SK-N-SH (cell line): ENCODE data around the gene R3HCC1L. TPM values are rescaled to one million over a fixed set of nuclear protein-coding genes. Genes with fewer than 3 reads are reported as not detected.

Experiments used
- CTCF ChIA-PET: fragments of 300-600, 350-600 bp; formaldehyde crosslinking; extraction: SDS; loops from one replicate; lab custom pipeline; 2021; lab: Yijun Ruan, JAX
- POLR2A ChIA-PET: fragments of 350-600 bp; sonication (Branson Sonifier 250); formaldehyde crosslinking; extraction: SDS; loops from one replicate; lab custom pipeline; 2020; ENCODE audit warnings: antibody characterized with exemption, inconsistent platforms; lab: Yijun Ruan, JAX
- DNase-seq: peaks from one replicate; pipeline ENCODE4 v3.0.0; 2012
- H2AFZ ChIP-seq: fragments of 200-600 bp; sonication (generic); 2 replicates; pipeline ENCODE4 v1.8.1; 2016; ENCODE audit warnings: antibody characterized with exemption, mild to moderate bottlenecking, low read depth
- H3F3A ChIP-seq: fragments of 200-600 bp; sonication (generic); replicated peaks from 2 replicates; pipeline ENCODE3; 2016; ENCODE audit warnings: antibody characterized with exemption, mild to moderate bottlenecking; ENCODE audit not compliant: insufficient read depth
- H3K27ac ChIP-seq, 2 experiments: fragments of 200-500 bp in 1 of 2; fragments of 200-600 bp in 1 of 2; sonication (Bioruptor generic) in 1 of 2; sonication (generic), shearing (Covaris generic) in 1 of 2; 2 replicates each; pipeline versions ENCODE4 v1.5.1 to v1.6.1; 2014 to 2016; ENCODE audit warnings: low read depth in 2 of 2, inconsistent platforms in 1 of 2, low read length in 1 of 2, mild to moderate bottlenecking in 1 of 2, mixed read lengths in 1 of 2
- H3K27me3 ChIP-seq: fragments of 200-600 bp; sonication (generic), shearing (Covaris generic); 2 replicates; pipeline ENCODE4 v1.6.1; 2016; ENCODE audit warnings: mixed run types; ENCODE audit not compliant: insufficient read depth
- H3K36me3 ChIP-seq, 2 experiments: fragments of 200-500 bp in 1 of 2; fragments of 200-600 bp in 1 of 2; sonication (Bioruptor generic) in 1 of 2; sonication (generic) in 1 of 2; replicated peaks in 1 of 2; 2 replicates each; pipeline versions ENCODE3 to v1.5.1; 2014 to 2016; ENCODE audit warnings: low read length in 1 of 2, mild to moderate bottlenecking in 1 of 2; ENCODE audit not compliant: insufficient read depth in 2 of 2, control insufficient read depth in 1 of 2
- H3K4me1 ChIP-seq, 2 experiments: fragments of 200-500 bp in 1 of 2; fragments of 200-600 bp in 1 of 2; sonication (Bioruptor generic) in 1 of 2; sonication (generic), shearing (Covaris generic) in 1 of 2; 2 replicates each; pipeline versions ENCODE4 v1.5.1 to v1.6.1; 2014 to 2016; ENCODE audit warnings: low read depth in 1 of 2, low read length in 1 of 2, mixed run types in 1 of 2; ENCODE audit not compliant: insufficient read depth in 2 of 2, control insufficient read depth in 1 of 2
- H3K4me2 ChIP-seq: fragments of 200-600 bp; sonication (generic), shearing (Covaris generic); 2 replicates; pipeline ENCODE4 v1.6.1; 2017; ENCODE audit warnings: mixed run types
- H3K4me3 ChIP-seq, 2 experiments: fragments of 200-500 bp in 1 of 2; fragments of 200-600 bp in 1 of 2; sonication (Bioruptor generic) in 1 of 2; sonication (generic), shearing (Covaris generic) in 1 of 2; 2 replicates each; pipeline versions ENCODE4 v1.5.1 to v1.8.1; 2014 to 2016; ENCODE audit warnings: low read depth in 2 of 2, inconsistent platforms in 1 of 2, low read length in 1 of 2, mild to moderate bottlenecking in 1 of 2, mixed read lengths in 1 of 2, moderate library complexity in 1 of 2
- H3K79me2 ChIP-seq: fragments of 200-600 bp; sonication (generic); 2 replicates; pipeline ENCODE4 v1.8.1; 2017; ENCODE audit warnings: mild to moderate bottlenecking; ENCODE audit not compliant: insufficient read depth
- H3K9ac ChIP-seq: fragments of 200-600 bp; sonication (generic); 2 replicates; pipeline ENCODE4 v1.6.1; 2017; ENCODE audit warnings: mixed run types
- H3K9me2 ChIP-seq: fragments of 200-600 bp; sonication (generic); 2 replicates; pipeline ENCODE4 v1.6.1; 2017; ENCODE audit warnings: mixed run types
- H3K9me3 ChIP-seq: fragments of 200-600 bp; sonication (generic); 2 replicates; pipeline ENCODE4 v1.6.1; 2017; ENCODE audit warnings: mixed run types, mild to moderate bottlenecking, moderate library complexity
- H4K20me1 ChIP-seq: fragments of 200-600 bp; sonication (generic); 2 replicates; pipeline ENCODE4 v1.6.1; 2017; ENCODE audit warnings: mild to moderate bottlenecking, mixed run types; ENCODE audit not compliant: insufficient read depth
- CHD2 ChIP-seq: fragments of 150-350 bp; IDR thresholded peaks from 2 replicates; pipeline ENCODE4 v1.6.1; 2018; ENCODE audit warnings: low read length; ENCODE audit not compliant: partially characterized antibody
- FOXM1 ChIP-seq: IDR thresholded peaks from 2 replicates; pipeline ENCODE4 v1.4.0; 2012; ENCODE audit warnings: low read depth, mild to moderate bottlenecking
- GABPA ChIP-seq: IDR thresholded peaks from 2 replicates; pipeline ENCODE4 v1.4.0; 2012; ENCODE audit warnings: low read depth, mild to moderate bottlenecking
- MEF2A ChIP-seq: IDR thresholded peaks from 2 replicates; pipeline ENCODE4 v1.4.0; 2012; ENCODE audit warnings: low read depth, borderline replicate concordance
- MXI1 ChIP-seq: IDR thresholded peaks from 2 replicates; pipeline ENCODE4 v1.6.1; 2012; ENCODE audit warnings: mild to moderate bottlenecking, low read depth, low read length, improper control_type of control experiment
- NFIC ChIP-seq: IDR thresholded peaks from 2 replicates; pipeline ENCODE4 v1.4.0; 2012; ENCODE audit warnings: borderline replicate concordance
- NRF1 ChIP-seq: IDR thresholded peaks from 2 replicates; pipeline ENCODE4 v1.6.1; 2012; ENCODE audit warnings: low read depth, mild to moderate bottlenecking, low read length
- POLR2AphosphoS5 ChIP-seq: IDR thresholded peaks from 2 replicates; pipeline ENCODE4 v1.6.1; 2012; ENCODE audit warnings: low read depth, low read length
- RAD21 ChIP-seq: IDR thresholded peaks from 2 replicates; pipeline ENCODE4 v1.6.1; 2012; ENCODE audit warnings: mild to moderate bottlenecking, low read length
- RXRA ChIP-seq: IDR thresholded peaks from 2 replicates; pipeline ENCODE4 v1.4.0; 2012; ENCODE audit warnings: low read depth, mild to moderate bottlenecking, borderline replicate concordance
- TCF12 ChIP-seq: IDR thresholded peaks from 2 replicates; pipeline ENCODE4 v1.4.0; 2012
- TEAD4 ChIP-seq: IDR thresholded peaks from 2 replicates; pipeline ENCODE4 v1.4.0; 2012; ENCODE audit warnings: mild to moderate bottlenecking, borderline replicate concordance; ENCODE audit not compliant: insufficient read depth
- USF2 ChIP-seq: fragments of 150-350 bp; IDR thresholded peaks from 2 replicates; pipeline ENCODE4 v1.6.1; 2017; ENCODE audit warnings: antibody characterized with exemption, low read length, low read depth, borderline replicate concordance
- YY1 ChIP-seq: IDR thresholded peaks from 2 replicates; pipeline ENCODE4 v1.4.0; 2012; ENCODE audit warnings: low read depth, mild to moderate bottlenecking
- WGBS: methylation state at CpG from one replicate; pipeline ENCODE4 v1.1.6; 2017; ENCODE audit warnings: low lambda C conversion rate; 5-methylcytosine and 5-hydroxymethylcytosine counted together
- polyA plus RNA-seq, 3 experiments: library from polyadenylated mRNA; depleted of rRNA; stranded (reverse); fragments of >200 nt; gene quantifications; 2 replicates each; pipeline ENCODE4 v1.2.3, GENCODE V29; 2012
- TF ChIP-seq, protein P1 (sequence below): IDR thresholded peaks from 2 replicates; pipeline ENCODE4 v1.6.1; 2012; ENCODE audit warnings: mild to moderate bottlenecking, low read depth, low read length, moderate library complexity
- TF ChIP-seq, protein P2 (sequence below): IDR thresholded peaks from 2 replicates; pipeline ENCODE4; 2012
- TF ChIP-seq, protein P3 (sequence below): IDR thresholded peaks from 2 replicates; pipeline ENCODE4 v1.4.0; 2012; ENCODE audit warnings: low read depth, borderline replicate concordance
- TF ChIP-seq, protein P4 (sequence below): fragments of 200-600 bp; sonication (generic); IDR thresholded peaks from 2 replicates; pipeline ENCODE4 v1.6.1; 2017; ENCODE audit warnings: antibody characterized with exemption, mild to moderate bottlenecking, moderate library complexity

The R3HCC1L gene
- polyA plus RNA-seq, 1 of the 3 experiments (the other 2 are of a cell fraction): 6.0 TPM

DNA sequence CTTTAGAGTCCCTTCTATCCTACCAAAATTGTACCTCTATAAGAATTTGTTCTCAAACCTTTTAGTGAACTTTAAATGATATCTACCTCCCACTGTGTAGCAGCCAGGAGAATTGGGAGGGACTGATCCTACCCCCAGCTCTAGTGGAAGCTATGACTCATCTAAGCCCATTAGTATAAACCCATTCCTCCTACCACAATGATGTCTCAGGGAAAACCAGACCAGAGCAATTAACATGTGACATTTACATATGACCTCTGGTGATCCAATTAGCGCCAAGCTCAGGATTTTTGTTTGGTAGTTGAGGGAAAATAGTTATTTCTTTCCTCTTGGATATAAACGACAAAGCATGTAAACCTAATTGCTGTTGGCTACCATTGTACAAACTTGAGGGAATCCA is 33.1 kb upstream of the R3HCC1L start (continued):
- TF ChIP-seq, protein P1, sequence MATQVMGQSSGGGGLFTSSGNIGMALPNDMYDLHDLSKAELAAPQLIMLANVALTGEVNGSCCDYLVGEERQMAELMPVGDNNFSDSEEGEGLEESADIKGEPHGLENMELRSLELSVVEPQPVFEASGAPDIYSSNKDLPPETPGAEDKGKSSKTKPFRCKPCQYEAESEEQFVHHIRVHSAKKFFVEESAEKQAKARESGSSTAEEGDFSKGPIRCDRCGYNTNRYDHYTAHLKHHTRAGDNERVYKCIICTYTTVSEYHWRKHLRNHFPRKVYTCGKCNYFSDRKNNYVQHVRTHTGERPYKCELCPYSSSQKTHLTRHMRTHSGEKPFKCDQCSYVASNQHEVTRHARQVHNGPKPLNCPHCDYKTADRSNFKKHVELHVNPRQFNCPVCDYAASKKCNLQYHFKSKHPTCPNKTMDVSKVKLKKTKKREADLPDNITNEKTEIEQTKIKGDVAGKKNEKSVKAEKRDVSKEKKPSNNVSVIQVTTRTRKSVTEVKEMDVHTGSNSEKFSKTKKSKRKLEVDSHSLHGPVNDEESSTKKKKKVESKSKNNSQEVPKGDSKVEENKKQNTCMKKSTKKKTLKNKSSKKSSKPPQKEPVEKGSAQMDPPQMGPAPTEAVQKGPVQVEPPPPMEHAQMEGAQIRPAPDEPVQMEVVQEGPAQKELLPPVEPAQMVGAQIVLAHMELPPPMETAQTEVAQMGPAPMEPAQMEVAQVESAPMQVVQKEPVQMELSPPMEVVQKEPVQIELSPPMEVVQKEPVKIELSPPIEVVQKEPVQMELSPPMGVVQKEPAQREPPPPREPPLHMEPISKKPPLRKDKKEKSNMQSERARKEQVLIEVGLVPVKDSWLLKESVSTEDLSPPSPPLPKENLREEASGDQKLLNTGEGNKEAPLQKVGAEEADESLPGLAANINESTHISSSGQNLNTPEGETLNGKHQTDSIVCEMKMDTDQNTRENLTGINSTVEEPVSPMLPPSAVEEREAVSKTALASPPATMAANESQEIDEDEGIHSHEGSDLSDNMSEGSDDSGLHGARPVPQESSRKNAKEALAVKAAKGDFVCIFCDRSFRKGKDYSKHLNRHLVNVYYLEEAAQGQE: no peak
- TF ChIP-seq NRF1: no peak
- TF ChIP-seq TEAD4: no peak
- no peak for TF ChIP-seq RXRA
- TF ChIP-seq, protein P2, sequence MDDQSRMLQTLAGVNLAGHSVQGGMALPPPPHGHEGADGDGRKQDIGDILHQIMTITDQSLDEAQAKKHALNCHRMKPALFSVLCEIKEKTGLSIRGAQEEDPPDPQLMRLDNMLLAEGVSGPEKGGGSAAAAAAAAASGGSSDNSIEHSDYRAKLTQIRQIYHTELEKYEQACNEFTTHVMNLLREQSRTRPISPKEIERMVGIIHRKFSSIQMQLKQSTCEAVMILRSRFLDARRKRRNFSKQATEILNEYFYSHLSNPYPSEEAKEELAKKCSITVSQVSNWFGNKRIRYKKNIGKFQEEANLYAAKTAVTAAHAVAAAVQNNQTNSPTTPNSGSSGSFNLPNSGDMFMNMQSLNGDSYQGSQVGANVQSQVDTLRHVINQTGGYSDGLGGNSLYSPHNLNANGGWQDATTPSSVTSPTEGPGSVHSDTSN: no peak
- TF ChIP-seq MEF2A: no peak
- no peak for TF ChIP-seq NFIC
- TF ChIP-seq USF2: no peak

- DNase-seq: no peak
- no peaks in the 10 kb centered on the region for H4K20me1 ChIP-seq
- no peaks in the 10 kb centered on the region; the same call in 1 of the 2 replicates for H3K27me3 ChIP-seq
- no peak overlapping the region for H3K4me2 ChIP-seq
- H3K9me2 ChIP-seq: no peaks in the 10 kb centered on the region
- WGBS: 44% methylated on average over 3 of the region's 3 CpGs
- no peaks in the 10 kb centered on the region for H3K9me3 ChIP-seq
- H3K4me1 ChIP-seq: no peaks in the 10 kb centered on the region
- H3K4me3 ChIP-seq: no peak overlapping the region
- H3K27ac ChIP-seq: no peak overlapping the region
- no peak overlapping the region for H3K9ac ChIP-seq
- H3K79me2 ChIP-seq: no peaks in the 10 kb centered on the region
- POLR2A ChIA-PET: no interaction called here
- CTCF ChIA-PET: no interaction called here
- H3F3A ChIP-seq: no peaks in the 10 kb centered on the region
- no peaks in the 10 kb centered on the region for H3K36me3 ChIP-seq
- H2AFZ ChIP-seq: no peak overlapping the region
- TF ChIP-seq GABPA: no peak
- TF ChIP-seq POLR2AphosphoS5: no peak
- no peak for TF ChIP-seq TCF12
- no peak for TF ChIP-seq YY1
- no peak for TF ChIP-seq USF2
- TF ChIP-seq, protein P3, sequence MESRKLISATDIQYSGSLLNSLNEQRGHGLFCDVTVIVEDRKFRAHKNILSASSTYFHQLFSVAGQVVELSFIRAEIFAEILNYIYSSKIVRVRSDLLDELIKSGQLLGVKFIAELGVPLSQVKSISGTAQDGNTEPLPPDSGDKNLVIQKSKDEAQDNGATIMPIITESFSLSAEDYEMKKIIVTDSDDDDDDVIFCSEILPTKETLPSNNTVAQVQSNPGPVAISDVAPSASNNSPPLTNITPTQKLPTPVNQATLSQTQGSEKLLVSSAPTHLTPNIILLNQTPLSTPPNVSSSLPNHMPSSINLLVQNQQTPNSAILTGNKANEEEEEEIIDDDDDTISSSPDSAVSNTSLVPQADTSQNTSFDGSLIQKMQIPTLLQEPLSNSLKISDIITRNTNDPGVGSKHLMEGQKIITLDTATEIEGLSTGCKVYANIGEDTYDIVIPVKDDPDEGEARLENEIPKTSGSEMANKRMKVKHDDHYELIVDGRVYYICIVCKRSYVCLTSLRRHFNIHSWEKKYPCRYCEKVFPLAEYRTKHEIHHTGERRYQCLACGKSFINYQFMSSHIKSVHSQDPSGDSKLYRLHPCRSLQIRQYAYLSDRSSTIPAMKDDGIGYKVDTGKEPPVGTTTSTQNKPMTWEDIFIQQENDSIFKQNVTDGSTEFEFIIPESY: no peak
- no peak for TF ChIP-seq MXI1
- no peak for TF ChIP-seq NFIC
- no peak for TF ChIP-seq RAD21
- TF ChIP-seq FOXM1: no peak
- TF ChIP-seq, protein P4, sequence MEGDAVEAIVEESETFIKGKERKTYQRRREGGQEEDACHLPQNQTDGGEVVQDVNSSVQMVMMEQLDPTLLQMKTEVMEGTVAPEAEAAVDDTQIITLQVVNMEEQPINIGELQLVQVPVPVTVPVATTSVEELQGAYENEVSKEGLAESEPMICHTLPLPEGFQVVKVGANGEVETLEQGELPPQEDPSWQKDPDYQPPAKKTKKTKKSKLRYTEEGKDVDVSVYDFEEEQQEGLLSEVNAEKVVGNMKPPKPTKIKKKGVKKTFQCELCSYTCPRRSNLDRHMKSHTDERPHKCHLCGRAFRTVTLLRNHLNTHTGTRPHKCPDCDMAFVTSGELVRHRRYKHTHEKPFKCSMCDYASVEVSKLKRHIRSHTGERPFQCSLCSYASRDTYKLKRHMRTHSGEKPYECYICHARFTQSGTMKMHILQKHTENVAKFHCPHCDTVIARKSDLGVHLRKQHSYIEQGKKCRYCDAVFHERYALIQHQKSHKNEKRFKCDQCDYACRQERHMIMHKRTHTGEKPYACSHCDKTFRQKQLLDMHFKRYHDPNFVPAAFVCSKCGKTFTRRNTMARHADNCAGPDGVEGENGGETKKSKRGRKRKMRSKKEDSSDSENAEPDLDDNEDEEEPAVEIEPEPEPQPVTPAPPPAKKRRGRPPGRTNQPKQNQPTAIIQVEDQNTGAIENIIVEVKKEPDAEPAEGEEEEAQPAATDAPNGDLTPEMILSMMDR: no peak
- no peak for TF ChIP-seq RXRA
- TF ChIP-seq CHD2: no peak
Observed at GRCh38 chr10:98104125-98104524, 30.3 kb upstream of the R3HCC1L start.
